ENCODE results near the gene RAB37. TPM values are rescaled to one million over a fixed set of nuclear protein-coding genes. Genes with fewer than 3 reads are reported as not detected.
A peak's percentile ranks its signal among the peaks of the same experiment; 100 is the strongest.

Gene RAB37
- total and polyA plus RNA-seq, 2 of the 13 experiments (the other 11 are each of a cell fraction or from before 2014, with no cell fraction given) = 0.91 to 3.7 TPM

- peak; percentile 55; the same call in 1 of the 2 replicates for TF ChIP-seq KLF9 (CRISPR knock-in tag; IDR thresholded peaks at IDR 0.05; ENCODE audit: low read depth)
- peak; percentile 87; the same call in 1 of the 2 replicates for TF ChIP-seq ZNF766 (CRISPR knock-in tag; IDR thresholded peaks at IDR 0.05; ENCODE audit: borderline replicate concordance)
- TF ChIP-seq HIVEP1 (CRISPR knock-in tag; IDR thresholded peaks at IDR 0.05) = peak; percentile 73
- TF ChIP-seq NONO (IDR thresholded peaks at IDR 0.05) = no peak
- TF ChIP-seq NONO (CRISPR knock-in tag; conservative IDR thresholded peaks at IDR 0.05) = peak; percentile 76
- TF ChIP-seq SRSF1 (optimal IDR thresholded peaks at IDR 0.05; ENCODE audit: low read depth, low read length) = peak; percentile 85
- TF ChIP-seq, protein P1, sequence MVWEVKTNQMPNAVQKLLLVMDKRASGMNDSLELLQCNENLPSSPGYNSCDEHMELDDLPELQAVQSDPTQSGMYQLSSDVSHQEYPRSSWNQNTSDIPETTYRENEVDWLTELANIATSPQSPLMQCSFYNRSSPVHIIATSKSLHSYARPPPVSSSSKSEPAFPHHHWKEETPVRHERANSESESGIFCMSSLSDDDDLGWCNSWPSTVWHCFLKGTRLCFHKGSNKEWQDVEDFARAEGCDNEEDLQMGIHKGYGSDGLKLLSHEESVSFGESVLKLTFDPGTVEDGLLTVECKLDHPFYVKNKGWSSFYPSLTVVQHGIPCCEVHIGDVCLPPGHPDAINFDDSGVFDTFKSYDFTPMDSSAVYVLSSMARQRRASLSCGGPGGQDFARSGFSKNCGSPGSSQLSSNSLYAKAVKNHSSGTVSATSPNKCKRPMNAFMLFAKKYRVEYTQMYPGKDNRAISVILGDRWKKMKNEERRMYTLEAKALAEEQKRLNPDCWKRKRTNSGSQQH (CRISPR knock-in tag; IDR thresholded peaks at IDR 0.05; ENCODE audit: low read depth) = 0 out of 2 replicates have a peak, but pooled peaks have one; percentile 24
- peak; percentile 95; the same call in 1 of the 2 replicates for TF ChIP-seq SMAD3 (CRISPR knock-in tag; IDR thresholded peaks at IDR 0.05)
- TF ChIP-seq ZNF781 (CRISPR knock-in tag; IDR thresholded peaks at IDR 0.05; ENCODE audit: borderline replicate concordance, not compliant biosample characterization) = no peak
- no peak for TF ChIP-seq SOX6 (IDR thresholded peaks at IDR 0.05)
- TF ChIP-seq SOX6 (CRISPR knock-in tag; IDR thresholded peaks at IDR 0.05) = peak; percentile 45; the same call in 1 of the 2 replicates
- 0 out of 2 replicates have a peak, but pooled peaks have one; percentile 45 for TF ChIP-seq MXD3 (CRISPR knock-in tag; IDR thresholded peaks at IDR 0.05)
- TF ChIP-seq NKX3-1 (CRISPR knock-in tag; IDR thresholded peaks at IDR 0.05) = peak; percentile 10; the same call in 1 of the 2 replicates
- TF ChIP-seq ZSCAN21 (CRISPR knock-in tag; IDR thresholded peaks at IDR 0.05; ENCODE audit: borderline replicate concordance) = peak; percentile 53; the same call in 1 of the 2 replicates
- peak; percentile 56; the same call in 1 of the 2 replicates for TF ChIP-seq FOXK1 (CRISPR knock-in tag; IDR thresholded peaks at IDR 0.05; ENCODE audit: borderline replicate concordance, low read depth)
- no peak for TF ChIP-seq MYNN (CRISPR knock-in tag; IDR thresholded peaks at IDR 0.05; ENCODE audit: low read depth)
- TF ChIP-seq MAX (IDR thresholded peaks at IDR 0.05) = peak; percentile 51; the same call in 1 of the 2 replicates
- TF ChIP-seq, protein P2, sequence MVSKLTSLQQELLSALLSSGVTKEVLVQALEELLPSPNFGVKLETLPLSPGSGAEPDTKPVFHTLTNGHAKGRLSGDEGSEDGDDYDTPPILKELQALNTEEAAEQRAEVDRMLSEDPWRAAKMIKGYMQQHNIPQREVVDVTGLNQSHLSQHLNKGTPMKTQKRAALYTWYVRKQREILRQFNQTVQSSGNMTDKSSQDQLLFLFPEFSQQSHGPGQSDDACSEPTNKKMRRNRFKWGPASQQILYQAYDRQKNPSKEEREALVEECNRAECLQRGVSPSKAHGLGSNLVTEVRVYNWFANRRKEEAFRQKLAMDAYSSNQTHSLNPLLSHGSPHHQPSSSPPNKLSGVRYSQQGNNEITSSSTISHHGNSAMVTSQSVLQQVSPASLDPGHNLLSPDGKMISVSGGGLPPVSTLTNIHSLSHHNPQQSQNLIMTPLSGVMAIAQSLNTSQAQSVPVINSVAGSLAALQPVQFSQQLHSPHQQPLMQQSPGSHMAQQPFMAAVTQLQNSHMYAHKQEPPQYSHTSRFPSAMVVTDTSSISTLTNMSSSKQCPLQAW (CRISPR knock-in tag; IDR thresholded peaks at IDR 0.05) = peak; percentile 94
- peak; percentile 64; the same call in 1 of the 2 replicates for TF ChIP-seq ZBTB33 (CRISPR knock-in tag; IDR thresholded peaks at IDR 0.05)
- no peak; the same call in 1 of the 2 replicates for TF ChIP-seq YEATS4 (CRISPR knock-in tag; IDR thresholded peaks at IDR 0.05; ENCODE audit: borderline replicate concordance)
- peak; percentile 70; the same call in 1 of the 2 replicates for TF ChIP-seq ZNF605 (CRISPR knock-in tag; IDR thresholded peaks at IDR 0.05)
- TF ChIP-seq ZNF326 (CRISPR knock-in tag; IDR thresholded peaks at IDR 0.05; ENCODE audit: borderline replicate concordance) = no peak
- TF ChIP-seq, protein P3, sequence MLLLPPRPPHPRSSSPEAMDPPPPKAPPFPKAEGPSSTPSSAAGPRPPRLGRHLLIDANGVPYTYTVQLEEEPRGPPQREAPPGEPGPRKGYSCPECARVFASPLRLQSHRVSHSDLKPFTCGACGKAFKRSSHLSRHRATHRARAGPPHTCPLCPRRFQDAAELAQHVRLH (CRISPR knock-in tag; IDR thresholded peaks at IDR 0.05; ENCODE audit: borderline replicate concordance, low read depth) = peak; percentile 92; the same call in 1 of the 2 replicates
These were observed 7.9 kb downstream of the RAB37 start (continued) for GRCh38 chr17:74744714-74745547.

Measured in HepG2 (cell line).